ENCODE measurements around the gene ZNF407.

Gene ZNF407

DNA sequence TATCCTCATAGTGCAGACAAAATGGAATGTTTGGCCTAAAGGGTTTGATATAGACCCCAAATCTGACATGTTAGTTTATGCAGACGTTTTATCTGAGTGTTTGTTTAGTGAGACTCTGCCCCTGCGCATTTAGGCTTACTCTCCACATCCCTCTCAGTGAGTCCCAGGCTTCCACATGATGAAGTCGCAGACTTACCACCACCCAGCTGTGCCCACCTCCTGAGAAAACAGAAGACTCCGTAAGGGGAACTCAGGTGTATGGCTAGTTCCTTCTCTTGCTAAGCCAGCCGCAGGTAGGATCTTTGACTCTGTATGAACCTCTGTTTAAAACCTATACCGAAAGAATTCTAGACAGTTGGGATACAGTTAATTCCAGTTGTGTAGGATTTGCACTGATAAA lies 338.7 kb downstream of the ZNF407 start:
- no peak overlapping the region for H3K9ac ChIP-seq (ENCODE audit: low read depth, low read length)
- no peak overlapping the region for H3K4me2 ChIP-seq (ENCODE audit: insufficient read depth, low read length)
- H3K4me3 ChIP-seq (ENCODE audit: low read depth in 1 of 2, low read length in 2 of 2): no peak overlapping the region
- H3K27ac ChIP-seq (ENCODE audit: low read length): no peak overlapping the region
- H2AFZ ChIP-seq (ENCODE audit: low read depth, low read length): no peak overlapping the region
- no peaks in the 10 kb centered on the region for H4K20me1 ChIP-seq (ENCODE audit: insufficient read depth, low read length)
- TF ChIP-seq EZH2 (IDR thresholded peaks at IDR 0.05; ENCODE audit: borderline replicate concordance, low read depth, low read length, severe bottlenecking): no peak
- TF ChIP-seq, protein P1, sequence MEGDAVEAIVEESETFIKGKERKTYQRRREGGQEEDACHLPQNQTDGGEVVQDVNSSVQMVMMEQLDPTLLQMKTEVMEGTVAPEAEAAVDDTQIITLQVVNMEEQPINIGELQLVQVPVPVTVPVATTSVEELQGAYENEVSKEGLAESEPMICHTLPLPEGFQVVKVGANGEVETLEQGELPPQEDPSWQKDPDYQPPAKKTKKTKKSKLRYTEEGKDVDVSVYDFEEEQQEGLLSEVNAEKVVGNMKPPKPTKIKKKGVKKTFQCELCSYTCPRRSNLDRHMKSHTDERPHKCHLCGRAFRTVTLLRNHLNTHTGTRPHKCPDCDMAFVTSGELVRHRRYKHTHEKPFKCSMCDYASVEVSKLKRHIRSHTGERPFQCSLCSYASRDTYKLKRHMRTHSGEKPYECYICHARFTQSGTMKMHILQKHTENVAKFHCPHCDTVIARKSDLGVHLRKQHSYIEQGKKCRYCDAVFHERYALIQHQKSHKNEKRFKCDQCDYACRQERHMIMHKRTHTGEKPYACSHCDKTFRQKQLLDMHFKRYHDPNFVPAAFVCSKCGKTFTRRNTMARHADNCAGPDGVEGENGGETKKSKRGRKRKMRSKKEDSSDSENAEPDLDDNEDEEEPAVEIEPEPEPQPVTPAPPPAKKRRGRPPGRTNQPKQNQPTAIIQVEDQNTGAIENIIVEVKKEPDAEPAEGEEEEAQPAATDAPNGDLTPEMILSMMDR (IDR thresholded peaks at IDR 0.05; ENCODE audit: borderline replicate concordance, extremely low read depth, low read length, poor library complexity, severe bottlenecking): no peak
- no peaks in the 10 kb centered on the region for H3K36me3 ChIP-seq (ENCODE audit: insufficient read depth, low read length)
- no peak for ATAC-seq (ENCODE audit: insufficient read depth, low read depth)
- no peaks in the 10 kb centered on the region for H3K9me3 ChIP-seq (ENCODE audit: insufficient read depth, low read length, severe bottlenecking)
- no peak for DNase-seq
- H3K4me1 ChIP-seq (ENCODE audit: insufficient read depth, low read length): no peaks in the 10 kb centered on the region
- no peaks in the 10 kb centered on the region for H3K27me3 ChIP-seq (ENCODE audit: insufficient read depth, low read length, poor library complexity)
- no peaks in the 10 kb centered on the region for H3K79me2 ChIP-seq (ENCODE audit: insufficient read depth, low read length)

DNA sequence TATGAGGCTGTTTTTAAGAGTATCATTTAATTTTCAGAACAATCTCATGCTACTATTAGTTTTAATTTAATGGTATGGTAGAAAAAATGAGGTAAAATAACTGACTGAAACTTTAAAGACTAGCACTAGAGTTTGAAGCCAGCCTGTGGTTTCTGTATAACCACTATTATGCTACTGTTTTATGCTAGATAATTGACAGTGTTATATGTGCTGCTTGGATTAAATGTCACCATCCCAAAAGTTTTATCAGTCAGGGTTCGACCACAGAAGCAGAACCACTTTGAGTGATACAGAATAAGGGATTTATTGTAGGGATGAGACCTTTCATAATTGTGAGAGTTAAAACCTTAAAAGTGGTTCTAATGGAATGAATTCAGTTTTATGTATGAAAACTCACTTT lies 339.6 kb downstream of the ZNF407 start:
- no peak for ATAC-seq (ENCODE audit: insufficient read depth, low read depth)
- H3K4me2 ChIP-seq (ENCODE audit: insufficient read depth, low read length): no peak overlapping the region

DNA sequence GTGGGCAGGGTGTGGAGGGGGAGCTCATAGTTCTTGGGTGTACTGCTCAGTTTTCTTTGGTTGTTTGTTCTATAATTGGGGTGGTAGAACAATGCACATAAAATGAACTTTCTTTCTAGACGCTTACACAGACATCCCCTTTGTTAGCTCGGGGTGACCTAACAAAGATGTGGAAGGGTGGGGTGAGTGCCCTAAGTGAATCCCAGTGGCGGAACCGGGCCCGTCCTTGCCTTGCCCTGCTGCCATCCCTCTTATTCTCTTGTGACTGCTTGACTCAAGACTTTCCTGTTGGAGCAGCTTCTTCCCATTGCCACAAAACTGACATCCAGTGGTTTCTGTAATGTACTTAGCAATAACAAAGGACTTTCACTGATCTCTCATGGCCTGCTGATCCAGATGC lies 343.2 kb downstream of the ZNF407 start:
- Histone ChIP-seq H3K4me1 (ENCODE audit: insufficient read depth, low read length) (no peaks in the 10 kb centered on the region), H3K36me3 (ENCODE audit: insufficient read depth, low read length) (no peaks in the 10 kb centered on the region), H3K27me3 (ENCODE audit: insufficient read depth, low read length, poor library complexity) (no peaks in the 10 kb centered on the region), H3K4me3 (ENCODE audit: low read depth in 1 of 2, low read length in 2 of 2) (no peak overlapping the region), H3K9me3 (ENCODE audit: insufficient read depth, low read length, severe bottlenecking) (no peaks in the 10 kb centered on the region), H3K4me2 (ENCODE audit: insufficient read depth, low read length) (no peak overlapping the region), H4K20me1 (ENCODE audit: insufficient read depth, low read length) (no peaks in the 10 kb centered on the region), H3K79me2 (ENCODE audit: insufficient read depth, low read length) (no peaks in the 10 kb centered on the region), H2AFZ (ENCODE audit: low read depth, low read length) (no peak overlapping the region), H3K9ac (ENCODE audit: low read depth, low read length) (no peak overlapping the region), H3K27ac (ENCODE audit: low read length) (no peak overlapping the region)
- no peak for TF ChIP-seq EZH2 (IDR thresholded peaks at IDR 0.05; ENCODE audit: borderline replicate concordance, low read depth, low read length, severe bottlenecking)
- TF ChIP-seq, protein P1 (IDR thresholded peaks at IDR 0.05; ENCODE audit: borderline replicate concordance, extremely low read depth, low read length, poor library complexity, severe bottlenecking): no peak
- no peak for DNase-seq
- ATAC-seq (ENCODE audit: insufficient read depth, low read depth): no peak

More for the DNA sequence above, 339.6 kb downstream of the ZNF407 start:
- Histone ChIP-seq H2AFZ (ENCODE audit: low read depth, low read length) (no peak overlapping the region), H3K4me1 (ENCODE audit: insufficient read depth, low read length) (no peaks in the 10 kb centered on the region), H4K20me1 (ENCODE audit: insufficient read depth, low read length) (no peaks in the 10 kb centered on the region), H3K9ac (ENCODE audit: low read depth, low read length) (no peak overlapping the region), H3K4me3 (ENCODE audit: low read depth in 1 of 2, low read length in 2 of 2) (no peak overlapping the region), H3K27ac (ENCODE audit: low read length) (no peak overlapping the region), H3K9me3 (ENCODE audit: insufficient read depth, low read length, severe bottlenecking) (no peaks in the 10 kb centered on the region), H3K79me2 (ENCODE audit: insufficient read depth, low read length) (no peaks in the 10 kb centered on the region), H3K27me3 (ENCODE audit: insufficient read depth, low read length, poor library complexity) (no peaks in the 10 kb centered on the region), H3K36me3 (ENCODE audit: insufficient read depth, low read length) (no peaks in the 10 kb centered on the region)
- DNase-seq: no peak
- TF ChIP-seq, protein P1 (IDR thresholded peaks at IDR 0.05; ENCODE audit: borderline replicate concordance, extremely low read depth, low read length, poor library complexity, severe bottlenecking): no peak
- no peak for TF ChIP-seq EZH2 (IDR thresholded peaks at IDR 0.05; ENCODE audit: borderline replicate concordance, low read depth, low read length, severe bottlenecking)

Measured in DND-41 (cell line).